GM21576 (cell line): ENCODE measurements around the gene ANKAR.
"Not testable (repeated sequence)": the region's sequence is repeated elsewhere in the genome, so short reads cannot be mapped to it uniquely, and the experiment has no call there.

Experiments used
- ATAC-seq: cut with Tn5 transposase; IDR thresholded peaks from one replicate; pipeline ENCODE4 v1.9.1; 2021; ENCODE audit warnings: mild to moderate bottlenecking, moderate library complexity; ENCODE audit not compliant: unreplicated experiment

ANKAR gene

DNA sequence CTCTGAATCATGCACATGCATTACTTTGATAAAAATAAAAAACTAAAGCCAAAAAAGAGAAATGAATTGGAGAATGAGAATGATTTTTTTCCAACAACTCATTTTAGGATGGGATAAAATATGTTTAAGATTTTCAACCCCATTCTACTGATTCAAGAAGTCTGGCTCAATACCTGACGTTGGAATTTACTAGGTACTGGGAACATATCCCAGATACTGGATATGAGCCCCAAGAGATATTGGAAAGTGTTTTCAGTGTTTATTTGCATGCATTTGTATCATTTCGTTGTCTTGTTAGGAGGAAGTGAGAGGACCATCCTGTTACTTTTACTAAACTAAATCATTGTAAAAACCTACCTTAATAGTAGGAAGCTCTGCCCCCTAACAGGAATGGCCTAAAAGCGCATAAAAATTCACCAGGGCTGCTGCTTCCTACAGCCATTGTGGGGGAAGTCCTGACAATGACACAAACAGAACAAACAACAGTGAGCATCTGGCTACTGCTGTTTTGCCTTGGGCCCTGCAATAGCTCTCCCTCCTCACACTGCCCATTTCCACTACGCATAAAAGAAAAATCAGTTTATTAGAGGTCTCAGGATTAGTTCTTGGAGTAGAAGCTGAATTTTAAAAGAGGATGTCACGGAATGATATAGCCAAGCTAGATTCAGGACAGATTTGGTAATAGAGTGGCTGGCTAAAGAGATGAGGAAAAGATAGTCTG is 35.2 kb downstream of the ANKAR start:
- no peak for ATAC-seq

DNA sequence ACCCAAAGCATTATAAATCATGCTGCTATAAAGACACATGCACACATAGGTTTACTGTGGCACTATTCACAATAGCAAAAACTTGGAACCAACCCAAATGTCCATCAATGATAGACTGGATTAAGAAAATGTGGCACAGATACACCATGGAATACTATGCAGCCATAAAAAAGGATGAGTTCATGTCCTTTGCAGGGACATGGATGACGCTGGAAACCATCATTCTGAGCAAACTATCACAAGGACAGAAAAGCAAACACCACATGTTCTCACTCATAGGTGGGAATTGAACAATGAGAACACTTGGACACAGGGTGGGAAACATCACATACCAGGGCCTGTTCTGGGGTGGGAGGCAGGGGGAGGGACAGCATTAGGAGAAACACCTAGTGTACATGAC is 43.1 kb downstream of the ANKAR start:
- ATAC-seq = not testable (repeated sequence)

DNA sequence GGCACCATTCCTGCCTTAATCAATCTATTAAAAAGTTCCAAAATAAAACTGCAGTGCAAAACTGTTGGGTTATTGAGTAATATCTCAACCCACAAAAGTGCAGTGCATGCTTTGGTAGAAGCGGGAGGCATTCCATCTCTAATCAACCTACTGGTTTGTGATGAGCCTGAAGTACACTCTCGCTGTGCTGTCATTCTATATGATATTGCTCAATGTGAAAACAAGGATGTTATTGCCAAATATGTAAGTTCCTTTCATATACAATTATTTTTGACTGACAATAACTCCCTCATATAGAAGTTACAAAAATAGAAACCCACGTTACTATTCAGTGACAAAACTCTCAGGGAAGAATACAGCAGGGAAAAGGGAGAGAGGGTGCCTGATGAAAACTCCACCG is 45.1 kb downstream of the ANKAR start:
- ATAC-seq = no peak

DNA sequence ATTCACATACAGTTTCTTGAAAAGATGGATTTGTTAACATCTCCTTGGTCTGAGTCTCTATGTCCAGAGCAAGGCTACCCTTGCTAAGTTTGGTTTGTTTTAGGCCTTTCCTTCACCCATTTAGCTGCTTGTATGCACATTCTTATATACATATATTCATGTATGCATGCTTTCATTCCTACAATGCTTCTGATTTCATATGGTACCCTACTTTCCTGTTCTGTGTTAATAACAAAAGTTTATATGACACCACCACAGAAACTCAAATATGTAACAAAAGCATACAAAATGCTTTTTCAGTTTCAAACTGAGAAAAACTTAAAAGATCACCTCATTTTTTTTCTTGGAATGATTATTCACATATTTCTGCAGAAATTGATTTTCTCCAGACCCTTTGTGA is 48.7 kb downstream of the ANKAR start:
- ATAC-seq = no peak
